ENCODE data around the gene IMP3. TPM values are rescaled to one million over a fixed set of nuclear protein-coding genes. Genes with fewer than 3 reads are reported as not detected.
A peak's percentile ranks its signal among the peaks of the same experiment; 100 is the strongest.

Gene IMP3
- total RNA-seq, 4 donors from 2014 or later, result 139 to 273 (median 180) TPM

DNA sequence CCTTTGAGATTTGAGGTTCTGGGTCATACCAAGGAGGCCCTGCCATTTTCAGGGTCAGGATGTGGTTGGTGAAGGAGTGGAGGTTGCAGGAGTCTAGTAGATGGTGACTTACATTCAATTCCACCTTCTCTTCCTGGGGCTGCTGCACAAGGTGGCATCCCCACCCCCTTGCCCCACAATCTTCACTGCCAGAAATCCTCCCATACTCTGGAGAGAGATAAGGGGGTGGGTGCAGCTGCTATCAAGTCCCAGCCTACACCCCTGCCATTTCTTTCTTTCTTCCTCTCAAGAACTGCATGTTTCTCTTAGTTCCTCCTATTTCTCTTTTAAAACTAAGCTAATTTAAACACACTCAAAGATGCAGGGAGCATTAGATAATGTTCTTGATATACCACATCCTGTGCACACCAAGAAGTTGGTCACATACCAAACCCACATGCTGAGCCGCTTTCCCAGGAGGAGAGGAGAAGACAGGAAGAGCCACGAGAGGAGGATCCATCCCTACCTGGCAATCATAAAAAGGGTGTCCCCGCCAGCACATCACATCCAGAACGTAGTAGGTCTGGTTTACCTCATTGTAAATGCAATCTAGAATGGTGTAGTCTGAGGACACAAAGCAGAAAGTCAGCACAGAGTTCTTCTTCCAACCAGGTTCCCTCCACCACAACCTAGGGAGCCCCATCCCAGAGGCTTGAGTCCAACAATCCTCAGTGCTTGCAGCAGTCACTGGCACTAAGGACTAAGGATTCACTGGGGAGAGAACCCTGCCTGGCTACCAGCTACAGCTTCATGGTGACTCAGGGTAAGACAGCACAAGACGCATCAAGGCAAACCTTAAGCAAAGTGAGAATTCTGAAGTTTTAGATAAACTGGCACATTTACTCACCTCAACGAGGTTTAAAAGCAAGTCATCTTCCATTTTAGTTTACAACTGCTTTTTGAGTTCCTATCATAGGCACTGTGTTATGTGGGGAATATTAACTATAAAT, 33.0 kb downstream of the IMP3 start:
- 78% methylated on average over 6 of the region's 6 CpGs for WGBS
- no peak for DNase-seq (ENCODE audit: low spot score in 2 of 2)
- Histone ChIP-seq H3K4me1 (no peaks in the 10 kb centered on the region), H3K9me3 (no peaks in the 10 kb centered on the region), H3K36me3 (peaks cover 84% of the 10 kb centered on the region), H3K27me3 (no peaks in the 10 kb centered on the region), H3K4me3 (no peak overlapping the region), H3K27ac (no peak overlapping the region)
- TF ChIP-seq, protein P1, sequence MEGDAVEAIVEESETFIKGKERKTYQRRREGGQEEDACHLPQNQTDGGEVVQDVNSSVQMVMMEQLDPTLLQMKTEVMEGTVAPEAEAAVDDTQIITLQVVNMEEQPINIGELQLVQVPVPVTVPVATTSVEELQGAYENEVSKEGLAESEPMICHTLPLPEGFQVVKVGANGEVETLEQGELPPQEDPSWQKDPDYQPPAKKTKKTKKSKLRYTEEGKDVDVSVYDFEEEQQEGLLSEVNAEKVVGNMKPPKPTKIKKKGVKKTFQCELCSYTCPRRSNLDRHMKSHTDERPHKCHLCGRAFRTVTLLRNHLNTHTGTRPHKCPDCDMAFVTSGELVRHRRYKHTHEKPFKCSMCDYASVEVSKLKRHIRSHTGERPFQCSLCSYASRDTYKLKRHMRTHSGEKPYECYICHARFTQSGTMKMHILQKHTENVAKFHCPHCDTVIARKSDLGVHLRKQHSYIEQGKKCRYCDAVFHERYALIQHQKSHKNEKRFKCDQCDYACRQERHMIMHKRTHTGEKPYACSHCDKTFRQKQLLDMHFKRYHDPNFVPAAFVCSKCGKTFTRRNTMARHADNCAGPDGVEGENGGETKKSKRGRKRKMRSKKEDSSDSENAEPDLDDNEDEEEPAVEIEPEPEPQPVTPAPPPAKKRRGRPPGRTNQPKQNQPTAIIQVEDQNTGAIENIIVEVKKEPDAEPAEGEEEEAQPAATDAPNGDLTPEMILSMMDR (IDR thresholded peaks at IDR 0.05), result no peak
- no peak for TF ChIP-seq POLR2A (IDR thresholded peaks at IDR 0.05)
- no peak for TF ChIP-seq POLR2AphosphoS5 (IDR thresholded peaks at IDR 0.05)
- no peak for TF ChIP-seq EP300 (IDR thresholded peaks at IDR 0.05)

DNA sequence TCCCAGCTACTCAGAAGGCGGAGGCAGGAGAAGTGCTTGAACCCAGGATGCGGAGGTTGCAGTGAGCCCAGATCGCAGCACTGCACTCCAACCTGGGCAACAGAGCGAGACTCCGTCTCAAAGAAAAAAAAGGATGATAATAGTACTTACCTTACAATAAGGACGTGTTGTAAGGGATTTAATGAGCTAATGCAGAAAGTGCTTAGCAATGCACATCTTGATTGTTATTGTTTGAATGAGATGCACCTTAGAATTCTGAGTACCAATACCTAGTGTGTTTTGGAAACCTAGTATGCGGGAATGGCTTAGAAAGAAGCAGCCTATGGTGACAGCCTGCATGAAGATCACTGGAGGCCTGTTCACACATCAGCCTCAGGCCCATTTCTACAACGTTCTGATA, 34.0 kb downstream of the IMP3 start:
- Histone ChIP-seq H3K9me3 (no peaks in the 10 kb centered on the region), H3K27me3 (no peaks in the 10 kb centered on the region), H3K4me1 (no peaks in the 10 kb centered on the region), H3K4me3 (no peak overlapping the region), H3K36me3 (peaks cover 87% of the 10 kb centered on the region), H3K27ac (no peak overlapping the region)
- no peak for TF ChIP-seq POLR2A (IDR thresholded peaks at IDR 0.05)
- no peak for TF ChIP-seq POLR2AphosphoS5 (IDR thresholded peaks at IDR 0.05)
- TF ChIP-seq, protein P1 (IDR thresholded peaks at IDR 0.05), result no peak
- no peak for TF ChIP-seq EP300 (IDR thresholded peaks at IDR 0.05)
- WGBS, result 90% methylated on average over 8 of the region's 8 CpGs
- DNase-seq (ENCODE audit: low spot score in 2 of 2), result no peak

DNA sequence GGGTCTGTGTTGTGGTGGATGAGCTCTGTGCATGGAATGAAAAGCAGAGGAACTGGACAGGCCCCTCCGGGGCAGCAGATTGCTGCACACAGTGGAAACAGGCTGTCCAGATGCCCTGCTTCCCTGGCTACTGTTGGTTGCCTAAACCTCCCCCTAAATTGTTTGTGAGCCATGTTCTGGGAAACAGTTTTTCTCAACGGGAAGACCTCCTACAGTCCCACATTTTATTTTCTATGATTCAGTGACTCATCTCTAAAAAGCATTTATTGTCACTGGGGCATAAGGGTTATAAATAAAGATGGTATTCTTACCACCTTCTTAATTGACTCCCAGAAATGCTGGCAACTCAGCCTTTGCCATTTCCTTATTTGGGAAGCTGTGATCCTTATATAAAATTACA, 40.6 kb downstream of the IMP3 start:
- Histone ChIP-seq H3K9me3 (no peaks in the 10 kb centered on the region), H3K27ac (no peak overlapping the region), H3K4me3 (no peak overlapping the region), H3K36me3 (peaks cover 90% of the 10 kb centered on the region), H3K27me3 (no peaks in the 10 kb centered on the region), H3K4me1 (peaks cover 9% of the 10 kb centered on the region)
- TF ChIP-seq, protein P1 (IDR thresholded peaks at IDR 0.05), result no peak
- TF ChIP-seq POLR2A (IDR thresholded peaks at IDR 0.05), result no peak
- TF ChIP-seq POLR2AphosphoS5 (IDR thresholded peaks at IDR 0.05), result no peak
- no peak for TF ChIP-seq EP300 (IDR thresholded peaks at IDR 0.05)
- DNase-seq (ENCODE audit: low spot score in 2 of 2), result no peak
- 32% methylated on average over 2 of the region's 2 CpGs for WGBS

DNA sequence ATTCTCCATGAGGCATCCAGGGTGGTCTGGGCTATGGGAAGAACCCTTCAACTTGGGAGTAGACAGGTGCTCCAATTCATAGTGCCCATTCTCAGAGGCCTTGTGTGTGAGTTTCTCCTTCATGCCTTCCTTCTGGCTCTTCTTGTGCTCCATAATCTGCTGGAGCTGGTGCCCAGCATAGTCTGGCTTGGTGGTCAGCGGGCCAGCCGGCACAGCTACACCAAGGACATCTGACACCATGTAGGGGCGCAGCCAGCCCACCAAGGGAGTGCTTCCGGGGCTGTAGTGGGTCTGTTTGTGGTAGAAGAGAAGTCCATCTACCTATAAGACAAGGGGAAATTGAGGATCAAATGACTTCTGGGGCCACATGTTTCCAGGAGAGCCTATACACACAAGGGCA, 41.7 kb downstream of the IMP3 start:
- peaks cover 9% of the 10 kb centered on the region for H3K4me1 ChIP-seq
- no peaks in the 10 kb centered on the region for H3K27me3 ChIP-seq
- no peak overlapping the region for H3K4me3 ChIP-seq
- WGBS, result 94% methylated on average over 4 of the region's 4 CpGs
- no peak for DNase-seq (ENCODE audit: low spot score in 2 of 2)
- TF ChIP-seq EP300 (IDR thresholded peaks at IDR 0.05) (no peak), POLR2A (IDR thresholded peaks at IDR 0.05) (no peak), POLR2AphosphoS5 (IDR thresholded peaks at IDR 0.05) (no peak)
- TF ChIP-seq, protein P1 (IDR thresholded peaks at IDR 0.05), result no peak
- H3K36me3 ChIP-seq, result peaks cover 92% of the 10 kb centered on the region
- no peak overlapping the region for H3K27ac ChIP-seq
- H3K9me3 ChIP-seq, result no peaks in the 10 kb centered on the region

DNA sequence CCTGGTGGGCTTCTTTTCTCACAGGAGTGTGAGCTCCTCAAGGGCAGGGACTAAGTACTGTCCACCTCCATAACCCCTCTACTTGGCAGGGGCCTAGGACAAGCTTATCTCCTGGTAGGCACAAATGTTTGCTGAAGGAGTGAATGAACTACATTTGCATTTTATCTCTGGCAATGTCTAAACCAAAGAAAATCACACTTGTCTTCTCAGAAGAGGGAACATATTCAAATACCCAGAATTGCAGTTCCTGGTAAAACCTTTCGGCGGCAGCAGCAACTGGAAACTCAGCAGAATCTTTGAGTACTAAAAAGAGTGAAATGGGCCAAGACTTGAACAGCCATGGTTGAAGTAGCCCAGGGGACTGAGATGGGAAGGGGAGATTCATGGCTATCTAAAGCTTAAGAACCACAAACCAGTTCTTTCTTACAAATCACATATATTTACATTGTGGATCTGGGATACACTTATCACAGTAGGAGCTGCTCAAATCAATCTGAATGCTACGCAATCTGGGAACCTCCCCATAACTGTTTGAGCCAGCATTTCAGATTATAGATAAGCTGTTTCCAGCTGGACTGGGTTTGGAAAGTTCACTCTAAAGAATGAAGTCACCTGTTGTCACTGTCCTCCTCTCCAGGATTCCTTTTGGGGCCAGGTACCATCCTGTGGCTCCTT, 42.2 kb downstream of the IMP3 start:
- WGBS, result 55% methylated on average over 3 of the region's 3 CpGs
- Histone ChIP-seq H3K9me3 (no peaks in the 10 kb centered on the region), H3K27ac (no peak overlapping the region), H3K4me3 (no peak overlapping the region), H3K36me3 (peaks cover 88% of the 10 kb centered on the region), H3K27me3 (no peaks in the 10 kb centered on the region), H3K4me1 (peaks cover 9% of the 10 kb centered on the region)
- no peak for DNase-seq (ENCODE audit: low spot score in 2 of 2)
- TF ChIP-seq, protein P1 (IDR thresholded peaks at IDR 0.05), result peak in 1 of 2 donors; percentile 26
- TF ChIP-seq POLR2A (IDR thresholded peaks at IDR 0.05), result no peak
- no peak for TF ChIP-seq EP300 (IDR thresholded peaks at IDR 0.05)
